Liver (tissue), 3 donors: ENCODE data around the gene PTTG1IP.

ENCODE experiments used
- ATF3 ChIP-seq: IDR thresholded peaks from 2 replicates; pipeline ENCODE4 v1.6.1; 2016; ENCODE audit warnings: antibody characterized with exemption
- CTCF ChIP-seq: fragments of 150-350 bp; IDR thresholded peaks from 2 replicates; pipeline ENCODE4 v1.5.1; 2017; ENCODE audit warnings: improper control_type of control experiment, low read depth, low read length; ENCODE audit not compliant: missing input control
- EGR1 ChIP-seq, 2 donors: IDR thresholded peaks; 2 replicates each; pipeline ENCODE4 v1.6.1; 2016 to 2018; ENCODE audit warnings: antibody characterized with exemption in 2 of 2, low read depth in 2 of 2
- GABPA ChIP-seq, 2 donors: IDR thresholded peaks in 1 of 2; conservative IDR thresholded peaks in 1 of 2; 2 replicates each; pipeline ENCODE4 v1.6.1; 2016; ENCODE audit warnings: antibody characterized with exemption in 2 of 2, mild to moderate bottlenecking in 1 of 2, moderate library complexity in 1 of 2
- JUND ChIP-seq, 2 donors: IDR thresholded peaks; 2 replicates each; pipeline ENCODE4 v1.6.1; 2016; ENCODE audit warnings: antibody characterized with exemption in 2 of 2
- MAX ChIP-seq: IDR thresholded peaks from 2 replicates; pipeline ENCODE4 v1.6.1; 2016; ENCODE audit warnings: antibody characterized with exemption
- RAD21 ChIP-seq, 2 donors: IDR thresholded peaks; 2 replicates each; pipeline ENCODE4 v1.6.1; 2016; ENCODE audit warnings: antibody characterized with exemption in 2 of 2, mild to moderate bottlenecking in 2 of 2
- REST ChIP-seq: IDR thresholded peaks from 2 replicates; pipeline ENCODE4 v1.6.1; 2016; ENCODE audit warnings: antibody characterized with exemption, mild to moderate bottlenecking
- RXRA ChIP-seq, 2 donors: IDR thresholded peaks; 2 replicates each; pipeline ENCODE4 v1.6.1; 2017 to 2018; ENCODE audit warnings: antibody characterized with exemption in 2 of 2, mild to moderate bottlenecking in 1 of 2
- TAF1 ChIP-seq: conservative IDR thresholded peaks from 2 replicates; pipeline ENCODE4 v1.6.1; 2016; ENCODE audit warnings: antibody characterized with exemption, mild to moderate bottlenecking
- YY1 ChIP-seq: IDR thresholded peaks from 2 replicates; pipeline ENCODE4 v1.6.1; 2016; ENCODE audit warnings: antibody characterized with exemption, mild to moderate bottlenecking
- ZBTB33 ChIP-seq: IDR thresholded peaks from 2 replicates; pipeline ENCODE4 v1.6.1; 2016; ENCODE audit warnings: antibody characterized with exemption
- donor health status: healthy.
- donor health status: healthy.

- TF ChIP-seq CTCF = no peak
- no peak for TF ChIP-seq RAD21 (IDR thresholded peaks at IDR 0.05)
- no peak for TF ChIP-seq TAF1
- TF ChIP-seq REST = no peak
- no peak for TF ChIP-seq JUND (IDR thresholded peaks at IDR 0.05)
- TF ChIP-seq GABPA (IDR thresholded peaks at IDR 0.05 in 1 of 2, conservative IDR thresholded peaks at IDR 0.05 in 1 of 2) = no peak
- TF ChIP-seq ATF3 = no peak
- no peak for TF ChIP-seq ZBTB33
- no peak for TF ChIP-seq RXRA (IDR thresholded peaks at IDR 0.05)
- no peak for TF ChIP-seq MAX
- no peak for TF ChIP-seq EGR1 (IDR thresholded peaks at IDR 0.05; ENCODE audit: low read depth in 2 of 2)
- TF ChIP-seq YY1 = no peak
Measured at GRCh38 chr21:44907225-44907965, 33.9 kb upstream of the PTTG1IP start.
